GM21526 (cell line): ENCODE results near the gene SNX33.
"Not testable (repeated sequence)": the region's sequence is repeated elsewhere in the genome, so short reads cannot be mapped to it uniquely, and the experiment has no call there.

ENCODE experiments used
- ATAC-seq: cut with Tn5 transposase; IDR thresholded peaks from one replicate; pipeline ENCODE4 v1.9.1; 2021; ENCODE audit warnings: moderate library complexity; ENCODE audit not compliant: unreplicated experiment, low FRiP score

The SNX33 gene

DNA sequence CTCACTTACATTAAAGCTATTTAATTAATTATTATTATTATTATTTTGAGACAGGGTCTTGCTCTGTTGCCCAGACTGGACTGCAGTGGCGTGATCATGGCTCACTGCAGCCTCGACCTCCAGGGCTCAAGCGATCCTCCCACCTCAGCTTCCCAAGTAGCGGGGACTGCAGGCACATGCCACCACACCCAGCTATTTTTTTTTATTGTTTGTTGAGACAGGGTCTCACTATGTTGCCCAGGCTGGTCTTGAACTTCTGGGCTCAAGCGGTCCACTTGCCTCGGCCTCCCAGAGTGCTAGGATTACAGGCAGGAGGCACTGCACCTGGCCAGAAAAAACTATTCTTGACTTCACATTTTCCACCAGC, 30.6 kb downstream of the SNX33 start:
- not testable (repeated sequence) for ATAC-seq

DNA sequence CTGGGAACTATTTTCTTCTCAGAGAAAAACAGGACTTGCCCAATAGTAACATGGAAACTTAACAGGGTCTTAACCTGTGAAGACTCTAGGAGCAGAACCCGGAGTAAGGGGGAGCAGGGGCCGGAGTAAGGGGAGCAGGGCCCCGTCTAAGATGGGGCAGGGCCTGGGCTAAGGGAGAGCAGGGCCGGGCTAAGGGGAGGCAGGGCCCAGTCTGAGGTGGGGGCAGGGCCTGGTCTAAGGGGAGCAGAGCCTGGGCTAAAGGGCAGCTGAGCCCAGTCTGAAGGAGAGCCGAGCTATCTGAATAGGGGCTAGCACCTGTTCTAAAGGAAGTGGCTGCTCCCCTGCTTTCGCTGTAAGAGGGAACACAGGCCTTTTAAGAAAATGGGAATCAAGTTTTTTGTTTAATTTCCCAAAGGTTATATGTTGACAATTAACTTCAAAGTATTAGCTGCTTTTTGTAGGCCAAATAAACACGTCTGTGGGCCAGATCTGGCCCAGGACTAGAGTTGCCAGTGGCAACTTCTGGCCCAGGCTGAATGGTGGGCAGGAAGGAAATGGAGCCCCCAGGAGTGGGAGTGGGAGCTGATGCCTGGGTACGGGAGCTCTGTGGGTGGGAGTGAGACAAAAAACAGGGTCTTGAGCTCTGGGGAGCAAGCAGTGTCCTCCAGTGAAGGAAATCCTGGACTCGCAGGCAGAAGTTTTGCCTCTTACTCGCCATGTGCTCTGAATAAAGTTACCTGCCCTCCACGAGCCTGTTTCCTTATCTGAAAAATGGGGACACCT, 32.5 kb downstream of the SNX33 start:
- no peak for ATAC-seq

DNA sequence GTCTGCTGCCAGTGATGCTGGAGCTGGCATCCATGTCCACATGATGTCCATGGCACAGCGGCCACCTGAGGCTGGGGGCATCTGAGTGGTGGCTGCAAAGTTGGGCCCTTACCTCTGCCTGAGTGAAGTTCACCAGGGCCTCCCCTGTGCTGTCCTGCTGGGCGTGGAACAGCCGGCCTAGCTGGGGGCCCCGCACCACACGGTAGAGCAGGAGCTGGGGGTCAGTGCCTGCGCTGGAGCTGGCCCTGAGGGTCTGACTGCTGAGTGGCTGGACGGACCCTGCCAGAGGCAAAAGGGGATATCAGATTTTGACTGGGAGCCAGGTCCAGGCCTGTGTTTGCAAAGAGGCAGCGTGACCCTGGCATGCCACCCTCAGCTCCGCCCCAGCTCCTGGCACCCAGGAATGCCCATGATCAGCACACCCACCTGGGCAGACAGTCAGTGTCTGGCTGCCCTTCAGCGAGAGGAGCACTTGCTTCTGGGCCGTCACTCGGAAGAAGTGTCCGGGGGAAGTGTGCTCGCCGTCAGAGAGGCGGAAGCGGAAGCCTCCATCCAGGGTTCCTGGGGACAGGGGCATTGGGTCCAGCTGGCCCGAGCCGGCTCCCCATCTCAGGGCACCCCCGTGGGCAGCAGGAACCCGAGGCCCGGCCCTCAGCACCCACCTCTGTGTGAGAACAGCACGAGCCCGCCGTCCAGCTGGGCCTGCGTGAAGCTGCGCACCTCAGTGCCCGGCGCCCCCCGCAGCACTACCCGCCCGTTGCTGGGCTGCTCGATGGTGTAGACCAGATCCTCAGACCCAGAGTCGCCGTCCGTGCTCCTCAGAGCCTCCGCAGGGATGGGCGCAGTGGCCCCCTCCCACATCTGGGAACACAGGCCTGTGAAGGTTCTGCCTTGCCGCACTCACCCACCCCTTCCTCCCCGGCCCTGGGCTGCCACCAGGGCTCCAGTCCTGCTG, 34.7 kb downstream of the SNX33 start:
- no peak for ATAC-seq

DNA sequence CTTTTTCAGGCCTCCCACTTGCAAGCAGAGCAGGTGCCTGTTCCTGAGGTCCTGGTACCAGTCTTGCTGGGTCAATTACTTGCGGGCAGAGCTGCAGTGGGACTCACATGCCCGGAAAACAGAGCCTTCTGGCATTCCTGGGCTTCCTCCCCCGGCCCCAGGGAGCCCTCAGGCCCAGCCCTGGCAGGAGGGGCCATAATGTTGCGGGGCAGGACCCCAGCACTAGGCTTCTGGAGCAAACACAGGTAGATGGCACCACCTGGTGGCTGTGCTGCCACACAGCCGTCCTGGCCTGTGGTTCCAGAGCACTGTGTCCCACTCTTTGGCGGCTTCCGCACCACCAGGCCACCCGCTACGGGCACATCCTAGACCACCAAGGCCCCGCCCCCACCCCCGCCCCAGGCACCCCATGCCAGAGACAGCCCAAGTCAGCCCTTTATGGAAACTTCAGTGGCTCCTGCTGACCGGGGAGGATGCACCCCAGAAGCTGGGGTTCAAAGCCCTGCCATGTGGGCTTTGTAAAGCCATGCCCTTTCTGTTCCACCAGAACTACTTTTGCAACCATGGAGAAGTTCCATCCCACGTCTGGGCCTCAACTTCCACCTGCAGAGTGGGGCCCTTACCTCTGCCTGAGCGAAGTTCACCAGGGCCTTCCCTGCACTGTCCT, 36.1 kb downstream of the SNX33 start:
- ATAC-seq = peak; percentile 55

- no peak for ATAC-seq
Observed at GRCh38 chr15:75684648-75685047, 36.9 kb downstream of the SNX33 start.

DNA sequence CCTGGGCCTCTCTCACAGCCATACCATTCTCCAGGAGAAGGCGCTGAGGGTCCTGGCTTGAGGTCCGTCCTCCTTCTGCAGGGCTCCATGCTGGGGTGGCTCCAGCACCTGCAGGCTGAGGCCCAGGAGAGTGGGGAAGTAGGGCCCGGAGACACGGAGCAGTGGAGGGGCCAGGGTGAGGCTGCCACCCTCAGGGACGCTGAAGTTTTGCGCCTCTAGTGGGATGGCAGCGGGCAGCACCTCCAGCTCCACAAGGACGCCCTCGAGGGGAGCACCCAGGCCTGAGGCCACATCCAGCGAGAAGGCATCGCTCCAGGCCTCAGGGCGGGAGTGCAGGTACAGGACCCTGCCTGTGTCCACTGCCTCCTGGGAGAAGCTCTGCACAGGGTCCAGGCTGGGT, 37.5 kb downstream of the SNX33 start:
- ATAC-seq = no peak

DNA sequence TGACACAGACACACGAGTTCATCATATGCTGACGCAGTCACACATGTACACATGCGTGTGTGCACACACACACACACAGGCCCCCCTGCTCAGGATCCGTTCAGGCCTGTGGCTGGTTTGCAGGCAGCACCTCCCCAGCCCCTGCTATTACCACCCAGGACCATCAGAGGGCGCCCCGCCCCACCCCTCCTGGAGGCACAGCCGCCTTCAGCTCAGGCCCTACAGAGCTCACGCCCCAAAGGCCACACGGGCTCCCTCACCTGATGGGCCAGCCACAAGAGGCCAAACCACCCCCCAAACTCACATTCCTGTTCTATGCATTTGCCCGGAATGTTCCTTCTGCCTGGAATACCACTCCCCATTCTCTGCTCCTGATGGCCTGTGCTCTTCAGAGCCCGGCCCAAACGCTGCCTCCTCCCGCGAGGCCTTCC, 38.5 kb downstream of the SNX33 start:
- not testable (repeated sequence) for ATAC-seq

DNA sequence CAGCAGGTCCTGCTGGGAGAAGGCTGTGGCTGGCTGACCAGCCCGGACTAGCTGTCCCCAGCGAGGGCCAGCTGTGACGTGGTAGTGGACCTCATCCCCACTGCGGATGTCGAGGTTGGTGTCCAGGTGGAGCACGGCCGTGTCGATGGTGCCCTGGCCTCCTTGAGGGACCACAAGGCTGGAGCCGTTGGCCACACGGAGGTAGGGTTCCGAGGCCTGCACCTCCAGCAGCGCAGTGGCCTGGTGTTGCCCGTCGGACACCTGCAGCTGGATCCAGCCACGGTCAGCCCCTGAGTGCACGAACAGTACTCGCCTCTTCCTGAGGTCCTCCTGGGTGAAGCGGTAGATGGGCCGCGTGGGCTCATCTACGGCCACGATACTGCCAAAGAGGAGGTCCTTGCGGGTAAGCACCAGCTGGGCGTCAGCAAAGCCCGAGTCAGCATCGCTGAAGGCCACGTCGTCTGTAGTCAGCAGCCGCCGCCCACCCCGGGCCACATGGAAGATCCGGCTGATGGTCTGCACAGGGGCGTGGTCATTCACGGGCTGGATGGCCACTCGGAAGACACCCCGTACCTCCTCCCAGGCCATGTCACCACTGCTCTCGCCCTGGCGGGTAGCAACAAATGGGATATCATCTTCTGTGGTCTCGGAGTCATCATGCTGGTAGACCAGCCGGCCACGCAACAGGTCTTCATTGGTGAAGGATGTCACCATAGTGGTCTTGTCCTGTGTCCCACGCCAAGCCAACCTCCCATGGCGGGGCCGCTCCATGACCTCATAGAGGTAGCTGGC, 40.0 kb downstream of the SNX33 start:
- no peak for ATAC-seq

DNA sequence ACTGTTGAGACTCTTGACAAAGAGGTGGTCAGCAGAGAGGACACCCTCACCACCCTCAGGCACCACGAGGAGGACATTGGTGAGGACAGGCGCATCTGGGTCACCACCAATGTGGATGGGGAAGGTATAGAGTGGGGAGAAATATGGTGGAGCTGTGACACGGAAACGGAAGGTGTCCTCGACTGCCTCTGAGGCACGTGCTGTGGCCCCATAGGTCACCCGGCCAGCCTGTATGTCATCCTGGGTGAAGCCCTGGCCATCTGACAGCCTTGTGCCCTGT, 40.5 kb downstream of the SNX33 start:
- ATAC-seq = no peak

DNA sequence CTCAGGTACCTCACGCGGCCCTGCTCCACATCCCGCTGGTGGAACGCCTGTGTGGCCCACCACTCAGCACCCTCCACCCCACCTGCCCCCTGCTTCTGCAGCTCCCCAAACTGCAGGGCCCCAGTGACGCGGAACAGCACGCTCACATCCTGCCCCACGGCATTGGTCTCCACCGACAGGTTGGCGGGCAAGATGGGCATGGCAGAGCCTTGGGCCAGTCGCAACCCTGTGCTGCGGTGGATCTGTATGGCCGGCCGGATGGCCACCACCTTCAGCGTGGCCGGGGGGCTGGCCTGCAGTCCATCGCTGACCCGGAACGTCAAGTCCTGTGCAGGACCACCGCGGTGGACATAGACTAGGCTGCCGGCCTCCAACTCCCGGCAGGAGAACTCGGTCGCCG, 41.1 kb downstream of the SNX33 start:
- no peak for ATAC-seq

GRCh38 chr15:75689429-75689828, 41.7 kb downstream of the SNX33 start:
- not testable (repeated sequence) for ATAC-seq

DNA sequence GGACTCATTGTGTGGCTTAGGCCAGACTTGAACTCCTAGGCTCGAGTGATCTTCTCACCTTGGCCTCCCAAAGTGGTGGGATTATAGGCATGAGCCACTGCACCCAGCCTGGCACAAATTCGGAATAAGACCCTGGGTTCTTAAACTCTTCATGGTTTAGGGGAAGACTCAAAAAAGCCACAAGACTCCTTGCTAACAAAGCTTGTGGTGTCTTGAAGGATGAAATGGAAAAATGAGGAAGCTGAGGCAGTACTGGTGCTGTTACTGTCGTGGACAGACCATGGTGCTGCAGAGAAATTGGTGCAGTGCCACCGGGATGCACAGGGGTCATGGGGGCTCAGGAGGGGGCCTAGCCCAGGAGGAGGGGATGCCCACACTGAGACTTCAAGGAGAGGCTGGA, 44.6 kb downstream of the SNX33 start:
- ATAC-seq = not testable (repeated sequence)

- not testable (repeated sequence) for ATAC-seq
Observed at GRCh38 chr15:75693028-75693427, 45.3 kb downstream of the SNX33 start.

GRCh38 chr15:75693501-75694240, 46.0 kb downstream of the SNX33 start:
- no peak for ATAC-seq

GRCh38 chr15:75694241-75695182, 46.8 kb downstream of the SNX33 start:
- ATAC-seq = no peak

- ATAC-seq = no peak
Observed at GRCh38 chr15:75695220-75695619, 47.5 kb downstream of the SNX33 start.

DNA sequence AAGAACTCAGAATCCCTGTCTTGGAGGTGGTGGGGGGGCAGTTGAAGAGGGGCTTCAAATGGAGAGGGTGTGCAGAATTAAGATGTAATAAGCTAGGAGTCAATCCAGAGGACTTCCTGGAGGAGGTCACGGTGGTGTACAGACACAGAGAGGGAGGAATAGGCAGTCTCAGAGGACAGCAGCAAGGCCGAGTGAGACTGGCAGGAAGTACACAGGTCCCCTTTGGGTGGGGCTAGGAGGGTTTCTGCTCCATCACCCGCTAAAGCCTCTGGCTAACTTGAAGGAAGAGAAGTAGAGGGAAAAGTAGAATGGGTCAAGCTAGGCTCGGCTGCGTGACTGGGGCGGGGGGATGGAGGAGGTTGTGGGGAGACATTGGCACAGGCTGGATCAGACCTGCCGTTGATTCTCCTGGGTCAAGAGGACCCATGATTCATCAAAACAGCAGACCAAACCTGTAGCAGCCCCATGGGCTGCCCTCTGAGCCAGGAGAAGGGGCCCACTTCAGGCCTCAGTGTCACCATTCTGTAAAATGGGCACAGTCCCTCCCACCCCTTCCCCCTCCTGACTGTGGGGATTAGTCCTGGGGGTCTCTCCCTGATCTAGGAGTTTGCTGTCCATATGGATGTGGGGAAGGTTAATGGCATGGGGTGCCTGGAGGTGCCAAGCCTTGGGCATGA, 48.1 kb downstream of the SNX33 start:
- no peak for ATAC-seq

- no peak for ATAC-seq
Observed at GRCh38 chr15:75696311-75696720, 48.6 kb downstream of the SNX33 start.
